Omental fat pad (tissue), 4 donors: ENCODE data around the gene PSMB11. TPM values are rescaled to one million over a fixed set of nuclear protein-coding genes. Genes with fewer than 3 reads are reported as not detected.
A peak's percentile ranks its signal among the peaks of the same experiment; 100 is the strongest.

Experiments
- ATAC-seq: fragments of 150-250 bp; one replicate; pipeline ENCODE4 v1.9.1; 2016; ENCODE audit warnings: mild to moderate bottlenecking, moderate library complexity; ENCODE audit not compliant: low FRiP score
- DNase-seq: peaks from one replicate; pipeline ENCODE4 v3.0.0-alpha.2; 2019; ENCODE audit warnings: low spot score
- total RNA-seq, 4 donors: library from RNA; depleted of rRNA; stranded (reverse); fragments of >200 nt; gene quantifications; one replicate each; pipeline ENCODE4 v1.1.0, GENCODE V29; 2016
- TF ChIP-seq, protein P1 (sequence below), 3 donors: fragments of 450-650 bp; IDR thresholded peaks; one replicate each; pipeline ENCODE4 v1.5.1; 2016 to 2017; ENCODE audit warnings: antibody characterized with exemption in 3 of 3, mild to moderate bottlenecking in 3 of 3, moderate library complexity in 2 of 3

The PSMB11 gene
- total RNA-seq, 4 donors from 2014 or later = not detected

- DNase-seq = peak; percentile 64
- TF ChIP-seq, protein P1, sequence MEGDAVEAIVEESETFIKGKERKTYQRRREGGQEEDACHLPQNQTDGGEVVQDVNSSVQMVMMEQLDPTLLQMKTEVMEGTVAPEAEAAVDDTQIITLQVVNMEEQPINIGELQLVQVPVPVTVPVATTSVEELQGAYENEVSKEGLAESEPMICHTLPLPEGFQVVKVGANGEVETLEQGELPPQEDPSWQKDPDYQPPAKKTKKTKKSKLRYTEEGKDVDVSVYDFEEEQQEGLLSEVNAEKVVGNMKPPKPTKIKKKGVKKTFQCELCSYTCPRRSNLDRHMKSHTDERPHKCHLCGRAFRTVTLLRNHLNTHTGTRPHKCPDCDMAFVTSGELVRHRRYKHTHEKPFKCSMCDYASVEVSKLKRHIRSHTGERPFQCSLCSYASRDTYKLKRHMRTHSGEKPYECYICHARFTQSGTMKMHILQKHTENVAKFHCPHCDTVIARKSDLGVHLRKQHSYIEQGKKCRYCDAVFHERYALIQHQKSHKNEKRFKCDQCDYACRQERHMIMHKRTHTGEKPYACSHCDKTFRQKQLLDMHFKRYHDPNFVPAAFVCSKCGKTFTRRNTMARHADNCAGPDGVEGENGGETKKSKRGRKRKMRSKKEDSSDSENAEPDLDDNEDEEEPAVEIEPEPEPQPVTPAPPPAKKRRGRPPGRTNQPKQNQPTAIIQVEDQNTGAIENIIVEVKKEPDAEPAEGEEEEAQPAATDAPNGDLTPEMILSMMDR (IDR thresholded peaks at IDR 0.05) = no peak
- ATAC-seq = peak; percentile 80
Measured at GRCh38 chr14:23062002-23062401, 20.0 kb downstream of the PSMB11 start.

DNA sequence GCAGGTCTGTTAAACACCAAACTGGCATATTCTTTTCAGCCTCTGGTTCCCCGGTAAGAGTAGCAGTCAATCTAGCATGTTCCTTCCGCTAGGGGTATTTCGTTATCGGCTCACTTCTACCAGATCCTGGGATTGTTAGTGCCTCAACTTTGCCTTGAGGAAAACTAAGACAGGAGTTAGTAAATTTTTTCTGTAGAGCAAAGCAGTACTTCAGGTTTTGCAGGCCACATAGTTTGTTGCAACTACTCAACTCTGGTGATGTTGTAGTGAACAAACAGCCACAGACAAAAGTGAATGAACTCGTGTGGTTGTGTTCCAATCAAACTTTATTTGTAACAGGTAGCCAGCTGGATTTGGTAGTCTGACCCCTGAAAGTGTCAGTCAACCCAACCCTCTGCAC, 21.6 kb downstream of the PSMB11 start:
- ATAC-seq = no peak
- TF ChIP-seq, protein P1 (IDR thresholded peaks at IDR 0.05) = no peak
- DNase-seq = no peak

DNA sequence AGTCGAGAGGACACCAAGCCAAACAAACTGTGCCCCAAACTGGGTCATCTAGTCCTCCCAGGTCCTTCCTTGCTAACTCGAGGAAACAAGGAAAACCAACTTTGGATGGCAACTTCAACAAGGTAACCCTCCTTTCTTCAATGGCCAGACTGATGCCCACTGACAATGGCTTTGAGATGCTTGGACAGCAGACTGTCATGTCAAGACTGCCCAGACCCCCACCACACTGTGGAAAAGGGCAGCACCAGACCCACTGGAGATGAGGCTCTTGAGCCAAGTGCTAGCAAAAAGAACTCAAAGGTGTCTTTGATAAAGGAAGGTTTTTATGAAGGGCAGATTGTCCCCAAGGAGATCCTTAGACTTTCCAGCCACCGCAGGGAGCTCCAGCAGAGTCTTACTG, 24.4 kb downstream of the PSMB11 start:
- ATAC-seq = no peak
- no peak for DNase-seq
- TF ChIP-seq, protein P1 (IDR thresholded peaks at IDR 0.05) = no peak

- ATAC-seq (no peak), DNase-seq (no peak)
- TF ChIP-seq, protein P1 (IDR thresholded peaks at IDR 0.05) = no peak
Measured at GRCh38 chr14:23066855-23067744, 25.1 kb downstream of the PSMB11 start.

GRCh38 chr14:23067847-23068788, 26.1 kb downstream of the PSMB11 start:
- TF ChIP-seq, protein P1 (IDR thresholded peaks at IDR 0.05) = no peak
- DNase-seq (no peak), ATAC-seq (no peak)

- TF ChIP-seq, protein P1 (IDR thresholded peaks at IDR 0.05) = peak in 2 of 3 donors; percentile 68 to 89
- peak; percentile 58 for DNase-seq
- peak; percentile 85 for ATAC-seq
Measured at GRCh38 chr14:23068789-23069412, 26.9 kb downstream of the PSMB11 start.
